Measurements from ENCODE around the gene CLSTN3.
"Not testable (repeated sequence)": the region's sequence is repeated elsewhere in the genome, so short reads cannot be mapped to it uniquely, and the experiment has no call there.

The CLSTN3 gene

GRCh38 chr12:7101694-7102131 lies 28.5 kb upstream of the CLSTN3 start:
- Histone ChIP-seq H4K20me1 (ENCODE audit: insufficient read depth) (no peaks in the 10 kb centered on the region), H3K4me3 (IDR thresholded peaks at IDR 0.05; ENCODE audit: insufficient read depth, low read depth, low read length) (no peak overlapping the region), H3K36me3 (ENCODE audit: insufficient read depth) (no peaks in the 10 kb centered on the region), H3K4me1 (ENCODE audit: low read depth, poor library complexity, severe bottlenecking) (peaks cover under 1% of the 10 kb centered on the region), H3K9ac (no peak overlapping the region), H3K27ac (no peak overlapping the region), H3K27me3 (ENCODE audit: insufficient read depth, low read depth) (no peaks in the 10 kb centered on the region), H3K79me2 (ENCODE audit: insufficient read depth, low read depth) (no peaks in the 10 kb centered on the region), H2AFZ (ENCODE audit: low read depth) (no peak overlapping the region), H3K4me2 (no peak overlapping the region)
- no peak for TF ChIP-seq CTCF (conservative IDR thresholded peaks at IDR 0.05; ENCODE audit: low read depth, low read length)

GRCh38 chr12:7102582-7102981 lies 27.6 kb upstream of the CLSTN3 start:
- Histone ChIP-seq H3K4me2 (no peak overlapping the region), H3K36me3 (ENCODE audit: insufficient read depth) (no peaks in the 10 kb centered on the region), H3K79me2 (ENCODE audit: insufficient read depth, low read depth) (0 out of 2 replicates have a peak, but pooled peaks cover 4% of the 10 kb centered on the region), H3K27ac (no peak overlapping the region), H3K9ac (no peak overlapping the region), H4K20me1 (ENCODE audit: insufficient read depth) (no peaks in the 10 kb centered on the region), H3K4me3 (IDR thresholded peaks at IDR 0.05; ENCODE audit: insufficient read depth, low read depth, low read length) (no peak overlapping the region), H3K27me3 (ENCODE audit: insufficient read depth, low read depth) (no peaks in the 10 kb centered on the region), H3K4me1 (ENCODE audit: low read depth, poor library complexity, severe bottlenecking) (peaks cover 6% of the 10 kb centered on the region), H2AFZ (ENCODE audit: low read depth) (no peak overlapping the region)
- TF ChIP-seq CTCF (conservative IDR thresholded peaks at IDR 0.05; ENCODE audit: low read depth, low read length), result no peak

- TF ChIP-seq CTCF (conservative IDR thresholded peaks at IDR 0.05; ENCODE audit: low read depth, low read length), result no peak
- peaks cover 6% of the 10 kb centered on the region for H3K4me1 ChIP-seq (ENCODE audit: low read depth, poor library complexity, severe bottlenecking)
- no peak overlapping the region for H3K4me2 ChIP-seq
- no peaks in the 10 kb centered on the region for H3K36me3 ChIP-seq (ENCODE audit: insufficient read depth)
- no peaks in the 10 kb centered on the region for H4K20me1 ChIP-seq (ENCODE audit: insufficient read depth)
- H3K27me3 ChIP-seq (ENCODE audit: insufficient read depth, low read depth), result no peaks in the 10 kb centered on the region
- no peak overlapping the region for H3K9ac ChIP-seq
- H2AFZ ChIP-seq (ENCODE audit: low read depth), result no peak overlapping the region
- no peak overlapping the region for H3K27ac ChIP-seq
- H3K4me3 ChIP-seq (IDR thresholded peaks at IDR 0.05; ENCODE audit: insufficient read depth, low read depth, low read length), result no peak overlapping the region
- 0 out of 2 replicates have a peak, but pooled peaks cover 4% of the 10 kb centered on the region for H3K79me2 ChIP-seq (ENCODE audit: insufficient read depth, low read depth)
Observed at GRCh38 chr12:7103837-7104584, 26.2 kb upstream of the CLSTN3 start.

- Histone ChIP-seq H3K4me2 (no peak overlapping the region), H3K9ac (no peak overlapping the region), H2AFZ (ENCODE audit: low read depth) (no peak overlapping the region), H4K20me1 (ENCODE audit: insufficient read depth) (no peaks in the 10 kb centered on the region), H3K36me3 (ENCODE audit: insufficient read depth) (no peaks in the 10 kb centered on the region), H3K27me3 (ENCODE audit: insufficient read depth, low read depth) (no peaks in the 10 kb centered on the region), H3K4me1 (ENCODE audit: low read depth, poor library complexity, severe bottlenecking) (peaks cover 12% of the 10 kb centered on the region), H3K4me3 (IDR thresholded peaks at IDR 0.05; ENCODE audit: insufficient read depth, low read depth, low read length) (no peak overlapping the region), H3K79me2 (ENCODE audit: insufficient read depth, low read depth) (0 out of 2 replicates have a peak, but pooled peaks cover 4% of the 10 kb centered on the region), H3K27ac (no peak overlapping the region)
- no peak for TF ChIP-seq CTCF (conservative IDR thresholded peaks at IDR 0.05; ENCODE audit: low read depth, low read length)
Observed at GRCh38 chr12:7106082-7106481, 24.1 kb upstream of the CLSTN3 start.

GRCh38 chr12:7107181-7107580 lies 23.0 kb upstream of the CLSTN3 start:
- not testable (repeated sequence) for H3K36me3 ChIP-seq (ENCODE audit: insufficient read depth); H3K4me3 ChIP-seq (IDR thresholded peaks at IDR 0.05; ENCODE audit: insufficient read depth, low read depth, low read length); H3K27ac ChIP-seq; H3K4me2 ChIP-seq; H3K9ac ChIP-seq; H3K79me2 ChIP-seq (ENCODE audit: insufficient read depth, low read depth); H4K20me1 ChIP-seq (ENCODE audit: insufficient read depth); H2AFZ ChIP-seq (ENCODE audit: low read depth); H3K27me3 ChIP-seq (ENCODE audit: insufficient read depth, low read depth)
- H3K4me1 ChIP-seq (ENCODE audit: low read depth, poor library complexity, severe bottlenecking), result peaks cover 12% of the 10 kb centered on the region

Measured in KMS-11 (cell line).